ENCODE measurements around the gene ARHGEF1. TPM values are rescaled to one million over a fixed set of nuclear protein-coding genes. Genes with fewer than 3 reads are reported as not detected.

The ARHGEF1 gene
- total RNA-seq, 1 donor from 2014 or later = 73.1 TPM

- Mint-ChIP-seq H3K9me3 (ENCODE audit: unreplicated experiment) (peaks cover 5% of the 10 kb centered on the region), H3K27ac (ENCODE audit: unreplicated experiment) (no peak overlapping the region), H3K4me3 (ENCODE audit: unreplicated experiment) (no peak overlapping the region), H3K4me1 (ENCODE audit: low read depth, unreplicated experiment) (no peaks in the 10 kb centered on the region), H3K36me3 (ENCODE audit: low read depth, unreplicated experiment) (peaks cover 12% of the 10 kb centered on the region), H3K27me3 (ENCODE audit: low read depth, unreplicated experiment) (peaks cover 27% of the 10 kb centered on the region)
- DNase-seq (ENCODE audit: low read depth) (no peak), FAIRE-seq (no peak)
- Histone ChIP-seq H3K27ac (ENCODE audit: low read depth, low read length) (no peak overlapping the region), H3K27me3 (ENCODE audit: insufficient read depth, low read length) (no peaks in the 10 kb centered on the region), H3K4me2 (ENCODE audit: low read length) (no peak overlapping the region), H3K9me3 (ENCODE audit: insufficient read depth, low read depth, low read length) (no peaks in the 10 kb centered on the region), H3K9ac (ENCODE audit: low read length) (no peak overlapping the region), H3K4me1 (ENCODE audit: insufficient read depth, low read length) (peaks cover 3% of the 10 kb centered on the region), H3K36me3 (ENCODE audit: insufficient read depth, low read length) (no peaks in the 10 kb centered on the region), H3K79me2 (ENCODE audit: insufficient read depth, low read length) (no peaks in the 10 kb centered on the region), H2AFZ (ENCODE audit: low read depth, low read length) (no peak overlapping the region), H4K20me1 (ENCODE audit: insufficient read depth, low read length) (no peaks in the 10 kb centered on the region), H3K4me3 (ENCODE audit: insufficient read depth, low read depth, low read length) (no peak overlapping the region)
- TF ChIP-seq EZH2 (IDR thresholded peaks at IDR 0.05; ENCODE audit: insufficient read depth, low read length) (no peak), CTCF (IDR thresholded peaks at IDR 0.05; ENCODE audit: insufficient read depth, low read depth, low read length) (no peak)
Observed at GRCh38 chr19:41944336-41944735, 61.4 kb downstream of the ARHGEF1 start.

GRCh38 chr19:41945135-41945766, 62.3 kb downstream of the ARHGEF1 start:
- Histone ChIP-seq H3K9me3 (ENCODE audit: insufficient read depth, low read depth, low read length) (no peaks in the 10 kb centered on the region), H2AFZ (ENCODE audit: low read depth, low read length) (no peak overlapping the region), H3K4me1 (ENCODE audit: insufficient read depth, low read length) (no peaks in the 10 kb centered on the region), H3K9ac (ENCODE audit: low read length) (no peak overlapping the region), H3K27ac (ENCODE audit: low read depth, low read length) (no peak overlapping the region), H3K79me2 (ENCODE audit: insufficient read depth, low read length) (no peaks in the 10 kb centered on the region), H3K36me3 (ENCODE audit: insufficient read depth, low read length) (no peaks in the 10 kb centered on the region), H3K27me3 (ENCODE audit: insufficient read depth, low read length) (no peaks in the 10 kb centered on the region), H4K20me1 (ENCODE audit: insufficient read depth, low read length) (no peaks in the 10 kb centered on the region), H3K4me2 (ENCODE audit: low read length) (no peak overlapping the region), H3K4me3 (ENCODE audit: insufficient read depth, low read depth, low read length) (no peak overlapping the region)
- no peaks in the 10 kb centered on the region for H3K4me1 Mint-ChIP-seq (ENCODE audit: low read depth, unreplicated experiment)
- peaks cover 12% of the 10 kb centered on the region for H3K36me3 Mint-ChIP-seq (ENCODE audit: low read depth, unreplicated experiment)
- peaks cover 5% of the 10 kb centered on the region for H3K9me3 Mint-ChIP-seq (ENCODE audit: unreplicated experiment)
- FAIRE-seq (no peak), DNase-seq (ENCODE audit: low read depth) (no peak)
- H3K4me3 Mint-ChIP-seq (ENCODE audit: unreplicated experiment) = no peak overlapping the region
- no peak for TF ChIP-seq EZH2 (IDR thresholded peaks at IDR 0.05; ENCODE audit: insufficient read depth, low read length)
- TF ChIP-seq CTCF (IDR thresholded peaks at IDR 0.05; ENCODE audit: insufficient read depth, low read depth, low read length) = no peak
- H3K27ac Mint-ChIP-seq (ENCODE audit: unreplicated experiment) = no peak overlapping the region
- H3K27me3 Mint-ChIP-seq (ENCODE audit: low read depth, unreplicated experiment) = peaks cover 25% of the 10 kb centered on the region

GRCh38 chr19:41947091-41947490, 64.1 kb downstream of the ARHGEF1 start:
- H3K36me3 Mint-ChIP-seq (ENCODE audit: low read depth, unreplicated experiment) = peaks cover 8% of the 10 kb centered on the region
- no peaks in the 10 kb centered on the region for H3K4me1 Mint-ChIP-seq (ENCODE audit: low read depth, unreplicated experiment)
- H3K9me3 Mint-ChIP-seq (ENCODE audit: unreplicated experiment) = no peaks in the 10 kb centered on the region
- H3K27ac Mint-ChIP-seq (ENCODE audit: unreplicated experiment) = no peak overlapping the region
- peaks cover 21% of the 10 kb centered on the region for H3K27me3 Mint-ChIP-seq (ENCODE audit: low read depth, unreplicated experiment)
- H4K20me1 ChIP-seq (ENCODE audit: insufficient read depth, low read length) = no peaks in the 10 kb centered on the region
- no peak for DNase-seq (ENCODE audit: low read depth)
- no peak overlapping the region for H3K4me3 Mint-ChIP-seq (ENCODE audit: unreplicated experiment)
- no peaks in the 10 kb centered on the region for H3K36me3 ChIP-seq (ENCODE audit: insufficient read depth, low read length)
- no peak for FAIRE-seq
- TF ChIP-seq CTCF (IDR thresholded peaks at IDR 0.05; ENCODE audit: insufficient read depth, low read depth, low read length) = no peak
- TF ChIP-seq EZH2 (IDR thresholded peaks at IDR 0.05; ENCODE audit: insufficient read depth, low read length) = no peak
- H2AFZ ChIP-seq (ENCODE audit: low read depth, low read length) = no peak overlapping the region
- H3K4me1 ChIP-seq (ENCODE audit: insufficient read depth, low read length) = no peaks in the 10 kb centered on the region
- H3K9ac ChIP-seq (ENCODE audit: low read length) = no peak overlapping the region
- H3K79me2 ChIP-seq (ENCODE audit: insufficient read depth, low read length) = no peaks in the 10 kb centered on the region
- H3K27me3 ChIP-seq (ENCODE audit: insufficient read depth, low read length) = no peaks in the 10 kb centered on the region
- no peak overlapping the region for H3K27ac ChIP-seq (ENCODE audit: low read depth, low read length)
- H3K4me3 ChIP-seq (ENCODE audit: insufficient read depth, low read depth, low read length) = no peak overlapping the region
- H3K9me3 ChIP-seq (ENCODE audit: insufficient read depth, low read depth, low read length) = no peaks in the 10 kb centered on the region
- H3K4me2 ChIP-seq (ENCODE audit: low read length) = no peak overlapping the region

Data from astrocyte (in vitro differentiated cells and primary cell).